Measurements from ENCODE around the gene PPP6R1. TPM values are rescaled to one million over a fixed set of nuclear protein-coding genes. Genes with fewer than 3 reads are reported as not detected.

PPP6R1 gene
- total RNA-seq, 1 experiment from 2014 or later: 44.9 TPM

- Histone ChIP-seq H3K36me3 (peaks cover 19% of the 10 kb centered on the region; the same call in 1 of the 2 replicates), H3K27ac (no peak overlapping the region)
These were observed 11.2 kb downstream of the PPP6R1 start for GRCh38 chr19:55247621-55248099.

GRCh38 chr19:55246462-55247451 is 12.1 kb downstream of the PPP6R1 start:
- no peak for DNase-seq
- H3K36me3 ChIP-seq: peaks cover 21% of the 10 kb centered on the region
- H3K4me3 ChIP-seq: no peak overlapping the region
- no peaks in the 10 kb centered on the region for H3K27me3 ChIP-seq
- no peaks in the 10 kb centered on the region for H3K4me1 ChIP-seq
- no peaks in the 10 kb centered on the region for H3K9me3 ChIP-seq (replicated peaks)
- H3K27ac ChIP-seq: no peak overlapping the region

More at GRCh38 chr19:55247621-55248099, 11.2 kb downstream of the PPP6R1 start:
- H3K4me3 ChIP-seq: no peak overlapping the region
- H3K9me3 ChIP-seq (replicated peaks): no peaks in the 10 kb centered on the region
- no peaks in the 10 kb centered on the region for H3K27me3 ChIP-seq
- H3K4me1 ChIP-seq: no peaks in the 10 kb centered on the region
- no peak for DNase-seq

GRCh38 chr19:55245236-55245904 is 13.4 kb downstream of the PPP6R1 start:
- Histone ChIP-seq H3K4me1 (no peaks in the 10 kb centered on the region), H3K27me3 (no peaks in the 10 kb centered on the region), H3K9me3 (replicated peaks) (no peaks in the 10 kb centered on the region), H3K4me3 (no peak overlapping the region), H3K36me3 (peaks cover 27% of the 10 kb centered on the region), H3K27ac (no peak overlapping the region)
- DNase-seq: no peak

- Histone ChIP-seq H3K27ac (no peak overlapping the region), H3K27me3 (no peaks in the 10 kb centered on the region), H3K4me1 (no peaks in the 10 kb centered on the region), H3K9me3 (replicated peaks) (no peaks in the 10 kb centered on the region), H3K36me3 (peaks cover 33% of the 10 kb centered on the region), H3K4me3 (no peak overlapping the region)
- DNase-seq: no peak
These were observed 14.7 kb downstream of the PPP6R1 start for GRCh38 chr19:55244004-55244680.

- Histone ChIP-seq H3K9me3 (replicated peaks) (no peaks in the 10 kb centered on the region), H3K36me3 (peaks cover 47% of the 10 kb centered on the region), H3K27me3 (no peaks in the 10 kb centered on the region), H3K4me3 (no peak overlapping the region), H3K27ac (no peak overlapping the region), H3K4me1 (no peaks in the 10 kb centered on the region)
- DNase-seq: peak; percentile 13 to 40
These were observed 16.3 kb downstream of the PPP6R1 start for GRCh38 chr19:55242517-55242916.

GRCh38 chr19:55241935-55242464 is 16.8 kb downstream of the PPP6R1 start:
- no peak overlapping the region for H3K27ac ChIP-seq
- H3K27me3 ChIP-seq: no peaks in the 10 kb centered on the region
- no peaks in the 10 kb centered on the region for H3K4me1 ChIP-seq
- no peak overlapping the region for H3K4me3 ChIP-seq
- peaks cover 53% of the 10 kb centered on the region for H3K36me3 ChIP-seq
- H3K9me3 ChIP-seq (replicated peaks): no peaks in the 10 kb centered on the region
- no peak for DNase-seq

- no peaks in the 10 kb centered on the region for H3K27me3 ChIP-seq
- H3K36me3 ChIP-seq: peaks cover 59% of the 10 kb centered on the region
- H3K9me3 ChIP-seq (replicated peaks): no peaks in the 10 kb centered on the region
- no peak overlapping the region for H3K4me3 ChIP-seq
- no peak overlapping the region for H3K27ac ChIP-seq
- no peaks in the 10 kb centered on the region for H3K4me1 ChIP-seq
- no peak for DNase-seq
These were observed 17.5 kb downstream of the PPP6R1 start for GRCh38 chr19:55241143-55241934.

GRCh38 chr19:55240713-55241020 is 18.1 kb downstream of the PPP6R1 start:
- peaks cover 62% of the 10 kb centered on the region for H3K36me3 ChIP-seq
- DNase-seq: no peak

GRCh38 chr19:55239004-55239403 is 19.8 kb downstream of the PPP6R1 start:
- Histone ChIP-seq H3K36me3 (peaks cover 58% of the 10 kb centered on the region), H3K27ac (no peak overlapping the region), H3K9me3 (replicated peaks) (no peaks in the 10 kb centered on the region), H3K27me3 (no peaks in the 10 kb centered on the region), H3K4me1 (no peaks in the 10 kb centered on the region), H3K4me3 (no peak overlapping the region)
- no peak for DNase-seq

More at GRCh38 chr19:55240713-55241020, 18.1 kb downstream of the PPP6R1 start:
- no peaks in the 10 kb centered on the region for H3K4me1 ChIP-seq
- no peak overlapping the region for H3K27ac ChIP-seq
- no peaks in the 10 kb centered on the region for H3K9me3 ChIP-seq (replicated peaks)
- H3K4me3 ChIP-seq: no peak overlapping the region
- H3K27me3 ChIP-seq: no peaks in the 10 kb centered on the region

- Histone ChIP-seq H3K36me3 (peaks cover 54% of the 10 kb centered on the region), H3K27me3 (no peaks in the 10 kb centered on the region), H3K9me3 (replicated peaks) (no peaks in the 10 kb centered on the region), H3K4me3 (no peak overlapping the region), H3K4me1 (no peaks in the 10 kb centered on the region), H3K27ac (no peak overlapping the region)
- DNase-seq: no peak
These were observed 20.8 kb downstream of the PPP6R1 start for GRCh38 chr19:55238030-55238429.

- Histone ChIP-seq H3K4me3 (no peak overlapping the region), H3K9me3 (replicated peaks) (no peaks in the 10 kb centered on the region), H3K27ac (no peak overlapping the region), H3K36me3 (peaks cover 31% of the 10 kb centered on the region), H3K27me3 (no peaks in the 10 kb centered on the region), H3K4me1 (no peaks in the 10 kb centered on the region)
- DNase-seq: no peak
These were observed 25.8 kb downstream of the PPP6R1 start for GRCh38 chr19:55232986-55233385.

GRCh38 chr19:55232286-55232602 is 26.6 kb downstream of the PPP6R1 start:
- H3K36me3 ChIP-seq: peaks cover 26% of the 10 kb centered on the region
- DNase-seq: no peak
- no peaks in the 10 kb centered on the region for H3K27me3 ChIP-seq
- no peaks in the 10 kb centered on the region for H3K9me3 ChIP-seq (replicated peaks)
- H3K4me3 ChIP-seq: no peak overlapping the region
- H3K27ac ChIP-seq: no peak overlapping the region
- no peaks in the 10 kb centered on the region for H3K4me1 ChIP-seq

GRCh38 chr19:55231391-55232285 is 27.2 kb downstream of the PPP6R1 start:
- no peak overlapping the region for H3K4me3 ChIP-seq
- H3K27me3 ChIP-seq: no peaks in the 10 kb centered on the region
- no peak for DNase-seq
- H3K9me3 ChIP-seq (replicated peaks): no peaks in the 10 kb centered on the region
- H3K4me1 ChIP-seq: no peaks in the 10 kb centered on the region
- peaks cover 20% of the 10 kb centered on the region for H3K36me3 ChIP-seq
- H3K27ac ChIP-seq: no peak overlapping the region

All from SJCRH30 (cell line).